GM18499 (cell line): ENCODE data around the gene MORC2.

Source experiments
- ATAC-seq: cut with Tn5 transposase; IDR thresholded peaks from one replicate; pipeline ENCODE4 v1.9.1; 2021; ENCODE audit warnings: moderate number of reproducible peaks; ENCODE audit not compliant: insufficient read depth, unreplicated experiment

MORC2 gene

DNA sequence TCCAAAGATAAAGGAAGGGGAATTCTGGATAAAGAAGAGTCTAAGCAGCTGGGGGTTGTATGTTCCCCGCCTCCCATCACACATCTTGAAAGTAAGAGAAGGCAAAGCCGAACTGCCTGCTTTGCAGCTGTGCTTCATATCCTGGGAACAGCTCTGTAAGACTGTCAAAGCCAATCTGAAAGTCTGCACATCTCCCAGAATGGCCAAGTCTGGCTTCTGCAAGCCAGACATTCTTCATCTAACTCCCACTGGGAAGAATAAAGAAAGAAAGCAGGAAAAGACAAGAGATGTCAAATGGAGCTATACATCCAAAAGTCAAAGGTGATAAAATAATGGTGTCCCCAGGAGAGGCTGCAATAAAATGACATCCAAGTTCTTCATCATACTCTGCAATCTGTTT is 15.4 kb downstream of the MORC2 start:
- ATAC-seq, result no peak

DNA sequence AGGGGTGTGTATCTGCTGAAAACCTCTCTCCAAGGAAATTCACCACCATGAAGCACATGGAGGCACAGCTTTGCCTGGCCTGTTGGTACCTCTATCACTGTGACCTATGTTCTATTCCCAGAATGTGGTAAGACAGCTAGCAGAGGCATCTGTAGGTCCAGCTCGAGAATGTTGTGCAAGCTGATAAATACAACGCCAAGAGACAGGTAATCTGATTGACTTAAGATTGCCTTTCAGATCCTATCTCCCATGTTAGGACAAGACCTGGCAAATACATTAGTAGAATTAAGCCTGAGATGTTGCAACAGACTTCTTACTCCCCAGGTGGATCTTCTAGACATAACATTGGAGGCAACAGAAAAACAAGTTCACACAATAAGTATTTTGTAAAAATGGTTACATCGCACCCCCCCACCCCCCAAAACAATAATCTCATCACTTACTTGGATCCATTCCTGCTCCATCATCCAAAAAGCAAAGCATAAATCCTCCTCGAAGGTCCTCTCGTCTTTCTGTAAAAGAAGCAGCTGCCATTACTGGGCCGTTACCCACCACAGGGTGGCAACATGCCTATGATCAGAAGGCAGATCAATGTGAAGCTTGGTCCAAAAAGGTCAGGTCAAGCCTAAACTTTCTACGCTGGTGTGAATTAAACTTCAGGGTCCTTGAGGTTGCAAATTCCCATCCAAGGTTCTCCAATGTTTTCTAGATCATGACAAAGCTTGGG is 18.5 kb downstream of the MORC2 start:
- ATAC-seq, result no peak

DNA sequence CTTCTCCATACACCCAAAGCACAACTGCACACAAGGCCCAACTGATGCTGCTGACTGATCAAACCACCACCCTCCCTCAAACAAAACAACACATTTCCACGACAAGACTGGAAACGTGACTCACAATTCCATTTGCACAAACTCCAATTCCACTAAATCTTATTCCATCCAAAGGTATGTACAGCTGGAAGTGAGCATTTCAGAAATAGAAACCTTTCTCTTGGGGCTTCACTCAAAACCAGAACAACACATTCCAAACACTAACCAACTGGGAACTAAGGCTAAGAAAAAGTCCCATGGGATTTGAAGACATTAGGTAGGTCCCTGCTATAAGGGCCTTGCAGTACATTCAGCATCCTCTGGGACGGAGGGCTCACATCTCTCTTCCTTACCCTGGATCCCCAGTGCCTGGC is 19.6 kb downstream of the MORC2 start:
- ATAC-seq, result no peak

DNA sequence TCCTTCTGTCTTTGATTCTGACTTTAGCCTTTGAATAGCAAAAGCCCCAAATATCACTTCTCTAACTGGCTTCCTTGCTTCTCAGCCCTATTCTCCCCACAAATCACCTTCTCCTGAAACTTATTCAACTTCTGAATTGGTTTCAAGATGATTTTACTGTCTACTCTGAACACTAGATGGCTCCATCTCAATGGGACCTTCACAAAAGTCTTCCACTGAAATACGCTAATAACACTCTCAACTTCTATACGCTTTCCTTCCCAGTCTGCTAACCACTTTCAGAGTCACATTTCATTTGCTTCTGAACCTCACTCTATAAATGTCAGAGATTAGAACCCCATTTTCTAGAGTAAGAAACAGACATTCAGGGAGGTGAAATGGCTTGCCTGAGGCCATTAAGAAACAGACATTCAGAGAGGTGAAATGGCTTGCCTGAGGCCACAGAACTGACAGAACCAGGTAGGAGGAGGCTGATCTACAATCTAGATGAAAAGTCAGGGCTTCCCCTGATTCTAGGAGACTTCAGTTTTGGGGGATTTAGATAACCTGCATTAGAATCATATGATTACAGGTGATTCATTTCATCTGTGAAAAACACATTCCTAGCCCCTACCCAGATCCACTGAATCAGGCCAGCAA is 20.6 kb downstream of the MORC2 start:
- no peak for ATAC-seq

DNA sequence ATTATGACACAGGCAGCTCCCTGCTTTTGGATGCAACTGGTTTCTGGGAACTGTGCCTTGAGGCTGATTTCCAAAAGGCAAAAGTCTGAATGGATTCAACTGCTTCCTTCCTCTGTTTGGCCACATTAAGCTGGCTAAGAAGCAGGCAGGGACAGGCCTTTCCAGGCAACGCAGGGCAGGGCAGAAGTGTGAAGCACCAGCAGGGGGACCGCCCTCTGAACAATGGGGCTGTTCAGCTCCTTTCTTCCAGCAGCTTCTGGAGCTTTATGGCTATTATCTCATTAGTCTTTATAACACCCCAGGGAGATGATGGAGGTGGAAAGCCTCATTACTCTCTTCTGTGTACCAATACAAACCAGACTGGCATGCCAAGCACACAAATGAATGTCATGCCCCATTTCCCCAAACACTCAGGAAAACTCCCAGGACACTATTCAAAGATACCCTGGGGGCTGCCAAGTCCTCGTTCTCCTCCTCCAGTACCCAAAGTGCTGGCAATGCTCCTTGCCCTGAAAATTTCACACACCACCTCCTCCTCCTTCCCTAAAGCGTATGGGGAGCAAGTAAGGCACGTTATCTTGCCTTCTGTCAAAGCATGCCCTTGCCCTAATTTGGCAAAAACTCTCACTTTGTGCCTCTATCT is 21.3 kb downstream of the MORC2 start:
- ATAC-seq, result no peak

DNA sequence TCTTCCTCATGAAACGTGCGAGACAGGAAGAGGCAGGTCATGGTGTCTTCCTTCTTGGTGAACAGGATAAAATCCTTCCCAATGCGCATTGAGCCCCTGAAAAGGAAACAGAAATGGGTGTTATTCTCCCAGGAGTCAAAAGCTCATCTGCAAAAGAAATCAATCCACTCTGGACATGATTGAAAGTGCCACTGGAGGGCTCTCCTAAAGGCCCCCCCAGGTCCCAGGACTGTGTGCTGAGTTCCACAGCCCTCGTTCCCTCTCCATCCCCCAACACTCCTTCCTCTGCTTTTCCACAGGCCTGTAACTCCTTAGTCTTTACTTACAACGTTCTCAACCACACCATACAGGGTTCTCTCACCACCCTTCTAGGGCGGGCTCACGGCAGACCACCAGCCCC is 22.2 kb downstream of the MORC2 start:
- no peak for ATAC-seq

DNA sequence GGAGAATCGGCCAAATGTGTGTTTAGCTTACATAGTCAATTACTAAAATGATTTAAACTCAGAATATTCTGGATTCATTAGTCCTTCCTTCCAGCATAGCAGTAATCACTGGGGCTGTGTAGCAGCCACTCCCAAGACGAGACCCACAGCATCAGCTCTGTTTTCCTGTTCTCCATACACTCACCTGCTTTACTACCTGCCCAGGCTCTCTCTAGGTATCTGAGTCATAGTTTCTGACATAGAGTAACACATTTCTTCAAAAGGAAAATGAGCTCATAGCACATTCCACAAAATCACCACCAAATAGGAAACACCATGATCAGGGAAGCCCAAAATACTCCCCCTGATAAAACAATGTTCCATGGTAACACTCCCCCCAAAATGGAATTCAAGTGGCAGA is 22.9 kb downstream of the MORC2 start:
- no peak for ATAC-seq

DNA sequence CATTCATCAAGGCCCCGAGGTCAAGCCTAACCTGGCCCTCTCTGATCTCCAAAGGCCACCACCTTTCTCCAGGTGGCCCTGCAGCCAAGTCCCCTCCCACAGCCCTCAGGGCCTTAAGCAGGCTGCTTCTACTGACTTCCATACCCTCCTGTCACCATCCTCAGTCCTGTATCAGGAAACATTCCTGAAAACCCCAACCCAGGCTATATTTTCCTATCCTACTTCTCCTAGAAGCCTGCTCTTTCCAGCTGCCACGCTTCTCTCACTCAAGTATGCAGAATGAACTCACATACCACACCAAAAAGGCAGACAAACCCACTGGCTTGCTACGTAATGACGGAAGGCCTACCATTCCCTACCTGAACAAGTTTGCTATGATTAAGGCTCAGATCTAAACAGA is 23.6 kb downstream of the MORC2 start:
- ATAC-seq, result no peak

DNA sequence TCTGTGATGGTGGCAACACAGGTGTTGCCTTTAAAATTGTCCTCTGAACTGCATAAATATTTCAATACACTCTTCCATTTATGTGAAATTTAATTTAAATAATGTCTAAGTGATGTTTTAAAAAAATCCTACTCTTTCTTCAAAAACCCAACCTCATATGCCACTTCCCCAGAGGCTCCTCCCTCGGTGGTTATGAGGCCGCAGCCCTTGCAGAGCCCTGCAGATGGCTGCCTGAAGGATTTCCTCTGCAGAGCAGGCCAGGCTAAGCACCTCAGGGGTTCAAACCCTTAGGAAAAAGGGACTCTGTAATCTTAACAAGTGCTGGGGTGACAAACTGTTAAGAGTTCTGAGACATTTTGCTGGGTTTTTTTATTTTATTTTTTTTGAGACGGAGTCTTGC is 25.2 kb downstream of the MORC2 start:
- no peak for ATAC-seq

DNA sequence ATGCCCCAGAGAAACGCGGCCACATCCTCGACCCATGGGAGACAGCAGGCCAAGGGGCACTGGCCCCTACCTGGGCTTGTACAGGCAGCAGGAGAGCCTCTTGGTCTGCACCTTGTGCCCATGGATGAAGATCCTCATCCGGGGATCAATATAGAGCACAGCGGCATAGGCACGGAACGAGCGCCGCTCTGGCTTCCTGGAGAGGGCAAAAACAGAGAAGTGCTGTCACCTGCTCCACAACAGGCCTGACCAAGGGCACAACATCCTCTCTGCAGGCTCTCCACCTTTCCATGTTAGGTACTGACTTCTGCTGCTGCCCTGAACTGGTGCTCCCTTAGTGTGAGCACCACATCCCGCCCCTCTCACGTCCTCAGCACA is 27.2 kb downstream of the MORC2 start:
- no peak for ATAC-seq

DNA sequence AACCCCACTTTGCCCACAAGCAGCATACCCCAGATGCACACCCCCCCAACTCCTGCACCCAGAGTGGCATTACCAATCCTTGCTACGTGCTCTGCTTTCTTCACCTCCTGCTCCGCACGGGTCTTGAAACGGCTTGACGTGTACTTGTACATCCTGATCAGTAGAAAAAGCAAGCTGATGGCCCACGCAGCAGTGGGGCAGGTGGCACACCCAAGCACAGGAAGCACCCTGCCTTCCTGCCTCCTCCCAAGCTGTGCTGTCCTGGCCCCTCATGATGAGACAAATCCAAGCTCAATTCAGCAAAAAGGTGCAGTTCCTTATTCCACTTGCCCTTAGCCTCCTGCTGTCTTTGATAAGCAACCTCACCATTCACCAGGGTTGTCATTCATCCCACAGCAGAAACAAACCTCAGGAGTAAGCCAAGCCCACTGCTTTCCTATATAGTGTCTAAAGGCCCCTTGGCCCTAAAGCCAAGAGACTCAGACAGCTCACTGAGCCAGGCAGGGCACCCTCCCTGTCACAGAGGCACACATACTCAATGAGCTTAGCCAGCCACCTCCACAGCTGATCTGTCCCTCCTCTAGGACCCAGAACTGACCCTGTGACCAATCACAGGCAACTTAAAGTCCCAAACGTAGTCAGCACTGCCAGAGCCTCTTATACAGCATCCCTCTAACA is 27.8 kb downstream of the MORC2 start:
- no peak for ATAC-seq

DNA sequence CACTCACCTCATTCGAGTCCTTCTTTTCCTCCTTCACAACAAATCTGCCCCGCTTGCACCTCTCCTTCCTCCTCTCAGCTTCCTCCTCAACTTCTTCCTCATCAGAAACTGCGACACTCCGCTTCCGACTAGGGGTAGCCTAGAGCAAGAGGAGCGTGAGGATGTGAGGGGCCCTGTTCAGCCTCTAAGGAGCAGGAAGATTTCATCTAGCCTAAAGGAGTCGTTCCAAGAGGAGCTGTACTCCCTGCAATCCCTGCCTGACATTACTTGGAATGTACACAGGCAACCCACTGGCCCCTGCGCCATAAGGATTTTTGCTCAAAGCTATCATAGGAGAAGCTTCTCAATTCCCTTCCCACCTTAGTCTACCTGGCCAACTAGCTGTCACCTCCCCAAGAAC is 34.5 kb downstream of the MORC2 start:
- no peak for ATAC-seq

DNA sequence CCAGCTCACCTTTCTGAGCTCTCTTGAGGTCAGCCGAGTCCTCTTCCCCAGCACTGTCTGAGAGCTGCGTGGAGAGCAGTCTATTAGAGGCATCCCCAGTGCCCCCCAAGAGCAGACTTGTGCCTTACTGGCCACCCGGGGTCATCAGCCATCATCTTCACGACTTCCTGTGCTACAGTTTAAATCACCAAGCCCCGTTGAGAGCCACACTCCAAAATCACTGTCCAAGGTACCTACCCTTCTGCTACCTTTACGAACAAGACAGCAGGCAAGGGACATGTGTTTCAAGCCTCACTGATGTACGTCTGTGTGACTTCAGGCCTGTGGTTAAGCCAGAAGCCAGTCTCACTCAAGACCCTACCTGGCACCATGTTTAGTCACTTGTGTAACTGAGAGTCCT is 35.1 kb downstream of the MORC2 start:
- no peak for ATAC-seq

DNA sequence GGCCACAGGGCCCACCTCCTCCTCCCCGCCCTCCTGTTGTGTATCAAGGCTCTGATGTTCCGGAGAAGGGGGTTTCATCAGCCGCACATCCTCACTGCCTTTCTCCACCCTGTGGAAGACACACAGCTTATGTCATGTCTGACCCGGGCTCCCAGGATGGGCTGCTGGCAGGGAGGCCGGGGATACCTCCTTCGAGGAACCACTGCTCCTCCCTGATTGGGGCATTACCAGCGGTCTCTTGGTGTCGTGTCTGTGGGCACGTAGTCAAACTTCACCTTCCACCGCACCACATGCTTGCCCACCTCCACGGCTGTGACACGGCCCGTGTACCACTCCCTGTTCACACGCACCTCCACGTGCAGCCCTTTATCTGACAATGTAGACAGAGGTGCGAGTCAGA is 35.9 kb downstream of the MORC2 start:
- no peak for ATAC-seq

DNA sequence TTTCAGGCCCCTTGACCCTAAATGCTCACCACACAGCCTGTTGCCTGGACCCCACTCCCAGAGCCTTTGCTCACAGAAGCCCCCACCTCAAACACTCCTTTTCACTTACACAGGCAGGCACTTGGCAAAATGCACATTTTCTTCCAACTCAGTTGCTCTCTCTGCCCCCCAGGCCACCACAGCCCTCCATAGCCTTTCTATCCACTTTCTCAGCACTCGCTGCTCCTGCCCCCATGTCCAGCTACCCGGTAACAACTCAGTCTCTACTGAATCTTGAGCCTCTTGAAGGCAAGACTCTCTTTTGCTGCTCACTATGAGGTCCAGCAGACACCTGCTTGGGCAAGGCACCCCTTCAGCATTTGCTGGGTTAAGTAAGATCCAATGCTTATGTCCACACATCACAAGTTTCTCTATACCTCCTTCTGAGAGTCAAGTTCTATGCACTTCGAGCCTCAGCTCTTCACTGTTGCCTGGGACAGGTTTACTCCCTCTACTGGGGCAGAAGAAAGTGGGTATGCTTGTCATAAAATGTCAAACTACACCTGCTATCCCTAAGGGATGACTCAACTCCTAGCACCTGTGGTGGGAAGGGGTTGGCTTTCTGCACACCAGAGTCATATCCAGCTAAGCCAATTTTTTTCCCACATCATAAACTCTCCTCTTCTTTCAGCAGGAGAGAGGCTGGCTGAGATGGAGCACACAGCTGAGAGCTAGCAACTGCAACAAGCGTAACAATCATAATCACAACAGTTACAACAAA is 36.9 kb downstream of the MORC2 start:
- no peak for ATAC-seq

DNA sequence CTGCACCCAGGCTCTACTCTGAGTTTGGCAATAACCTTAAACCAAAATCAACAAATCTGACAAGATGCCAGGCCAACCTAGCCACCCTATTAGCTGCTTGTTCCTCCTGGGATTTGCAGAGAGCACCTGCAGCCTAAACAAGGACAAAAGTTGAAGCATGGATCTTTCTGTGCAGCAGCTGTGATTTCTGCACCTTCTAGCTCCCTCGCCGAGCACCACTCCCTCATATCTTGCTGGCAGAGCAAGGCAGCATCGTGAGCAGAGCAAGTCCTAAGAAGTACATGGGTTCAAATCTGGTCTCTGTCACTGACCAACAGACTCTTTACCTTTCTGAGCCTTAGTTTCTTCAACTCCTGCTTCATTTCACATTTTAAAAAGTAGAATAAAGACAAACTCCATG is 38.3 kb downstream of the MORC2 start:
- no peak for ATAC-seq

DNA sequence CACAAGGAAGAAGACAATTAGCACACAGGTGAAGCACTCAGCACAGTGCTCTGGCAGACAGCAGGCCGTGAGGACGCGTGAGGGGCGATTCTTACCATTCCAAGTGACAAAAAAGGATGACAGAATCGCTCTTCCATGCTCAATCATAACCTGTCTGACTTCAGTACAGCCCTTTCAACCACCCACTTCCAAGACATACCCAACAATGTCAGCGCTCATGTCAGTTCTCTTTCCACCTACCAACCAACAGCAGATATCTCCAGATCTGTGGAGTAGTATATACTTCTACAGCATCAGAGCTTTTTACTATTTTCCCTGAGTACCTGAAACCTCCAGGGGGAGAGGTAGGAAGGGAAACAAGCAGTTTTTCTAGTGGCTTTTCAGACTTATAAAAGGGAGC is 40.2 kb downstream of the MORC2 start:
- ATAC-seq, result no peak

DNA sequence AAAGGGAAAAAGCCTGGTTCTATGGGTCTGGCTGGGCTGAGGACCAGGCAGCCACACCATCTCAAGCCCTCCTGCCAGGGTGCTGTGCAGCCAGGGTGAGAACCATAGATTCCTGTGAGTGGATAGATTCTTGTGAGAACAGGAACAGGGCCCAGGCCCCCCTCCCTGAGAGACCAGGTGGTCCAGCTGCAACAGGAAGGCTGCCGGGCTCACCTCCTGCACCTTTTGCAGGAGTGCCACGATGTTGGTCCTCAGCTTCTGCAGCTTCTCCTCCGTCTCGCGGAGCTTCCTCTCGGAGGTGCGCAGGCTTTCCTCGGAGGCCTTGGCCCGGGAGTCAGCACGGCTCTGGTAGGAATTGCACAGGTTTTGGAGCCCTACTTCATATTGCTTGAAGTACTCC is 40.8 kb downstream of the MORC2 start:
- ATAC-seq, result no peak

DNA sequence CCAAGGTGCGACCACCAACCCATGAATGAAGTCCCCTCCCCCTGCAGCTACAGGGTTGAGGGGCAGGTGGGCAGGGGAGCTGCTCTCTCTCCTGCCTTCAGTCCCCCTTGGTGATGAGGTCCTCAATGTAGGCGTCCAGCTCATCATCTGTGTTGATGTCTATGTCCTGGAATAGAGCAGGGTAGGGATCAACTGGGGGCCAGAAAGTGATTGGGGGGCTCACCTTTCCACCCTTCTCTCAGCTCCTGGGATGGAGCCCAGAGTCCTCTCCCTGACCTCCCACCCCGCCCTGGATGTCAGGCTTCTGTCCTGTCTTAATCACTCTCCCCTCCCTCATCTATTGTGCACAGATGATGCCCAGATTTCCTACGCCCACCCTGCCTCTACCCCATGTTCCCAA is 41.9 kb downstream of the MORC2 start:
- ATAC-seq, result no peak

DNA sequence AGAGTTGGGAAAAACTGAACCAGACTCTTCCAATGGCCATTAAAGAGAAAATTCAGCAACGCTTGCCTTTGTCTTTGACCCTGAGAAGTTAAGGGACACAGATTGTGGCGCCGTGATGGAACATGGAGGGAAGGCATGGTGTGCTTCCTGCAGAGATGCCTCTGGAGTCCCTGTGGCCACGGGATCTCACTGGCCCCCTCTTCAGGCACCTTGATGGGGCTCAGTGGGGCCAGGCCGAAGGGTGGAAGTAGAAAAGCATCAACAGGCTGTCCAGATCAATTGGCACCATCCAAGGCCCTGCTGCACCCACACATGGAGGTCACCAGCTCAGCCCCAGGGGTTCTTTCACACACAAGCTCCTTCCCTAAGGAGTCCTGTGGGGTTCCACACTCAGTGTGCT is 42.9 kb downstream of the MORC2 start:
- no peak for ATAC-seq
